ENCODE measurements around the gene LURAP1L. TPM values are rescaled to one million over a fixed set of nuclear protein-coding genes. Genes with fewer than 3 reads are reported as not detected.

The LURAP1L gene
- total RNA-seq, 1 experiment from 2014 or later, result 1.7 TPM

DNA sequence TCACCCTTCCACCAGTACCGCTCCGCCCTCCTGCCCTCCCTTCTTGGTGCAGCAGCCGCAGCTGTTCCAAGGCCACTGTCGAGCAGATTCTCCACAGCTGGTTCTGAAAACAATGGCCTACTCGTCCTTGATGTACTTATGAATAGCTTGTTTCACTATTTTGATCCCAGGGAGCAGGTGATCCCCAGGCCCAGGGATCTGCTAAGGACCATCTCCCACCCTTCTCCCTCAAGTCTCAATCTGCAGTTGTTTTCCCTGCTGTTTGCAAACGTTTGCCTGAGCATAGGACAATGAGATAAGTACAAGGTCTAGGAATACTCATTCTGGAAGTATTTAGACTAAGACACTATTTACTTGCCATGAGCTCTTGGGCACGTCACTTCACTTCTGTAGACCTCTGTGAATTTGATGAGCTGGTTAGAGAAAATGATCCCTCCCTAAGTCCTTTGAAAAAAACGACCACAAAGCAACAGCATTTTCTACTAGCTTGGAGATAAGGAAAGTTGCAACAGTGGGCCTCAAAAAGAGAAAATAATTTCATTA is 1.8 kb downstream of the LURAP1L start (continued):
- TF ChIP-seq NR3C1 (CRISPR knock-in tag; conservative IDR thresholded peaks at IDR 0.05; ENCODE audit: low read depth) (no peak), STAT6 (CRISPR knock-in tag; conservative IDR thresholded peaks at IDR 0.05; ENCODE audit: low read depth) (no peak), ZNF263 (CRISPR knock-in tag; IDR thresholded peaks at IDR 0.05; ENCODE audit: low read depth) (no peak), ZNF317 (CRISPR knock-in tag; IDR thresholded peaks at IDR 0.05; ENCODE audit: borderline replicate concordance, low read depth) (no peak), CREM (CRISPR knock-in tag; IDR thresholded peaks at IDR 0.05) (no peak), ZNF232 (CRISPR knock-in tag; IDR thresholded peaks at IDR 0.05) (no peak), ZNF219 (CRISPR knock-in tag; IDR thresholded peaks at IDR 0.05; ENCODE audit: borderline replicate concordance) (no peak)
- TF ChIP-seq, protein P1, sequence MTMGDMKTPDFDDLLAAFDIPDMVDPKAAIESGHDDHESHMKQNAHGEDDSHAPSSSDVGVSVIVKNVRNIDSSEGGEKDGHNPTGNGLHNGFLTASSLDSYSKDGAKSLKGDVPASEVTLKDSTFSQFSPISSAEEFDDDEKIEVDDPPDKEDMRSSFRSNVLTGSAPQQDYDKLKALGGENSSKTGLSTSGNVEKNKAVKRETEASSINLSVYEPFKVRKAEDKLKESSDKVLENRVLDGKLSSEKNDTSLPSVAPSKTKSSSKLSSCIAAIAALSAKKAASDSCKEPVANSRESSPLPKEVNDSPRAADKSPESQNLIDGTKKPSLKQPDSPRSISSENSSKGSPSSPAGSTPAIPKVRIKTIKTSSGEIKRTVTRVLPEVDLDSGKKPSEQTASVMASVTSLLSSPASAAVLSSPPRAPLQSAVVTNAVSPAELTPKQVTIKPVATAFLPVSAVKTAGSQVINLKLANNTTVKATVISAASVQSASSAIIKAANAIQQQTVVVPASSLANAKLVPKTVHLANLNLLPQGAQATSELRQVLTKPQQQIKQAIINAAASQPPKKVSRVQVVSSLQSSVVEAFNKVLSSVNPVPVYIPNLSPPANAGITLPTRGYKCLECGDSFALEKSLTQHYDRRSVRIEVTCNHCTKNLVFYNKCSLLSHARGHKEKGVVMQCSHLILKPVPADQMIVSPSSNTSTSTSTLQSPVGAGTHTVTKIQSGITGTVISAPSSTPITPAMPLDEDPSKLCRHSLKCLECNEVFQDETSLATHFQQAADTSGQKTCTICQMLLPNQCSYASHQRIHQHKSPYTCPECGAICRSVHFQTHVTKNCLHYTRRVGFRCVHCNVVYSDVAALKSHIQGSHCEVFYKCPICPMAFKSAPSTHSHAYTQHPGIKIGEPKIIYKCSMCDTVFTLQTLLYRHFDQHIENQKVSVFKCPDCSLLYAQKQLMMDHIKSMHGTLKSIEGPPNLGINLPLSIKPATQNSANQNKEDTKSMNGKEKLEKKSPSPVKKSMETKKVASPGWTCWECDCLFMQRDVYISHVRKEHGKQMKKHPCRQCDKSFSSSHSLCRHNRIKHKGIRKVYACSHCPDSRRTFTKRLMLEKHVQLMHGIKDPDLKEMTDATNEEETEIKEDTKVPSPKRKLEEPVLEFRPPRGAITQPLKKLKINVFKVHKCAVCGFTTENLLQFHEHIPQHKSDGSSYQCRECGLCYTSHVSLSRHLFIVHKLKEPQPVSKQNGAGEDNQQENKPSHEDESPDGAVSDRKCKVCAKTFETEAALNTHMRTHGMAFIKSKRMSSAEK (CRISPR knock-in tag; IDR thresholded peaks at IDR 0.05; ENCODE audit: borderline replicate concordance), result no peak
- TF ChIP-seq, protein P2, sequence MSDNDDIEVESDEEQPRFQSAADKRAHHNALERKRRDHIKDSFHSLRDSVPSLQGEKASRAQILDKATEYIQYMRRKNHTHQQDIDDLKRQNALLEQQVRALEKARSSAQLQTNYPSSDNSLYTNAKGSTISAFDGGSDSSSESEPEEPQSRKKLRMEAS (CRISPR knock-in tag; IDR thresholded peaks at IDR 0.05), result no peak

DNA sequence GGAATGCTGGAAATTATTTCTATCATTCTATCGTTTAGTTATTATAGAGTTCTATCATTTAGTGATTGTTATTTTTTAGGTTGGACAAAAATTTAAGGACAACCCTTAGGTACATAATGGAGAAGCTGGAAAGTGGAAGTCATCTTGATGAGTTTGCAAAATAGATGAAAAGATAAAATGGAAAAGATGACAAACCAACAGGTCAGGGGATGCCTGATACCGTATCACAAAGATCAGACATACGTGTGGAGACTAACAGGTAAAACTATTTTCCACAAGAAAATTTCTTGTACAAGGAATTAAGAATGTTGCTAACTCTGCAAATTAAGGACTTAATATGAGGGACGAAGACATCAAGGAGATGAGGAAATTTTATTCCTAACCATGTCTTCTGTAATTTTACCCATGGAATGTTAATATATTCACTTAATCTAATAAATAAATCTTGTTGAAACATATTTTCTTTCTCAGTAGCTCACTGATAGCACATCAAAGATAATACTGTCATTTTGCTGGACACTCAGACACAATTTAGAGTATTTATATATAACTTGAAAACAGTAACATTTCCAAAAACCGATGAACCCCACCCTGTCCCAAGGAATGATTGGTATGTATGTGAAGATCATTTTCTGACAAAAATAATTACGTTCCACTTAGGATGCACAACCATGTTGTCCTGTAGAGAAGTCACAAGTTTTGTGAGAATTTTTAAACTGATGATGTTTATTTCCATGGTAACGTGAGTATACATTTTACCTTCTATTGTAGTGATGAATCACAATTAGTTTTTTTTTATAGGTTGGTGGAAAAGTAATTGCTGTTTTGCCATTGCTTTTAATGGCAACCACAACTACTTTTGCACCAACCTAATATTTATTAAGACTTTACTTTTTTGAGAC is 2.6 kb downstream of the LURAP1L start:
- DNase-seq (ENCODE audit: low spot score), result no peak
- POLR2A ChIA-PET, result interaction anchor here (0.6 to 0.7 kb wide), 2 partner anchors 135 to 1180 kb away, joined by 3 read pairs; no protein-coding TSS in a partner anchor
- Mint-ChIP-seq H3K4me1 (peaks cover 8% of the 10 kb centered on the region; the same call in 1 of the 2 replicates), H3K27me3 (ENCODE audit: low read depth) (peaks cover 17% of the 10 kb centered on the region), H3K4me3 (peak overlapping the region; percentile 89; the same call in 1 of the 2 replicates), H3K9me3 (no peaks in the 10 kb centered on the region), H3K27ac (no peak overlapping the region), H3K36me3 (no peaks in the 10 kb centered on the region)
- ATAC-seq, result no peak
- CTCF ChIA-PET, result interaction anchor here (1.4 to 3.2 kb wide), 4 partner anchors 56 to 198 kb away, joined by 4 to 50 read pairs (median 7); no protein-coding TSS in a partner anchor
- TF ChIP-seq SMAD4 (CRISPR knock-in tag; IDR thresholded peaks at IDR 0.05), result no peak
- TF ChIP-seq, protein P3, sequence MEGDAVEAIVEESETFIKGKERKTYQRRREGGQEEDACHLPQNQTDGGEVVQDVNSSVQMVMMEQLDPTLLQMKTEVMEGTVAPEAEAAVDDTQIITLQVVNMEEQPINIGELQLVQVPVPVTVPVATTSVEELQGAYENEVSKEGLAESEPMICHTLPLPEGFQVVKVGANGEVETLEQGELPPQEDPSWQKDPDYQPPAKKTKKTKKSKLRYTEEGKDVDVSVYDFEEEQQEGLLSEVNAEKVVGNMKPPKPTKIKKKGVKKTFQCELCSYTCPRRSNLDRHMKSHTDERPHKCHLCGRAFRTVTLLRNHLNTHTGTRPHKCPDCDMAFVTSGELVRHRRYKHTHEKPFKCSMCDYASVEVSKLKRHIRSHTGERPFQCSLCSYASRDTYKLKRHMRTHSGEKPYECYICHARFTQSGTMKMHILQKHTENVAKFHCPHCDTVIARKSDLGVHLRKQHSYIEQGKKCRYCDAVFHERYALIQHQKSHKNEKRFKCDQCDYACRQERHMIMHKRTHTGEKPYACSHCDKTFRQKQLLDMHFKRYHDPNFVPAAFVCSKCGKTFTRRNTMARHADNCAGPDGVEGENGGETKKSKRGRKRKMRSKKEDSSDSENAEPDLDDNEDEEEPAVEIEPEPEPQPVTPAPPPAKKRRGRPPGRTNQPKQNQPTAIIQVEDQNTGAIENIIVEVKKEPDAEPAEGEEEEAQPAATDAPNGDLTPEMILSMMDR (IDR thresholded peaks at IDR 0.05), result no peak
- no peak for TF ChIP-seq FOXK1 (CRISPR knock-in tag; IDR thresholded peaks at IDR 0.05)
- TF ChIP-seq, protein P1 (CRISPR knock-in tag; IDR thresholded peaks at IDR 0.05; ENCODE audit: borderline replicate concordance), result no peak
- no peak for TF ChIP-seq TEAD4 (CRISPR knock-in tag; IDR thresholded peaks at IDR 0.05)
- no peak for TF ChIP-seq CBFB (CRISPR knock-in tag; IDR thresholded peaks at IDR 0.05; ENCODE audit: low read depth)
- TF ChIP-seq ZSCAN18 (CRISPR knock-in tag; IDR thresholded peaks at IDR 0.05), result no peak
- TF ChIP-seq, protein P4, sequence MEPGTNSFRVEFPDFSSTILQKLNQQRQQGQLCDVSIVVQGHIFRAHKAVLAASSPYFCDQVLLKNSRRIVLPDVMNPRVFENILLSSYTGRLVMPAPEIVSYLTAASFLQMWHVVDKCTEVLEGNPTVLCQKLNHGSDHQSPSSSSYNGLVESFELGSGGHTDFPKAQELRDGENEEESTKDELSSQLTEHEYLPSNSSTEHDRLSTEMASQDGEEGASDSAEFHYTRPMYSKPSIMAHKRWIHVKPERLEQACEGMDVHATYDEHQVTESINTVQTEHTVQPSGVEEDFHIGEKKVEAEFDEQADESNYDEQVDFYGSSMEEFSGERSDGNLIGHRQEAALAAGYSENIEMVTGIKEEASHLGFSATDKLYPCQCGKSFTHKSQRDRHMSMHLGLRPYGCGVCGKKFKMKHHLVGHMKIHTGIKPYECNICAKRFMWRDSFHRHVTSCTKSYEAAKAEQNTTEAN (CRISPR knock-in tag; IDR thresholded peaks at IDR 0.05), result no peak
- TF ChIP-seq NFATC4 (CRISPR knock-in tag; IDR thresholded peaks at IDR 0.05), result no peak

All from WTC11 (cell line).